ENCODE results near the gene DVL1. TPM values are rescaled to one million over a fixed set of nuclear protein-coding genes. Genes with fewer than 3 reads are reported as not detected.

Gene DVL1
- total and polyA plus RNA-seq, 2 of the 13 experiments (the other 11 are each of a cell fraction or from before 2014, with no cell fraction given) = 30.8 to 60.4 TPM

DNA sequence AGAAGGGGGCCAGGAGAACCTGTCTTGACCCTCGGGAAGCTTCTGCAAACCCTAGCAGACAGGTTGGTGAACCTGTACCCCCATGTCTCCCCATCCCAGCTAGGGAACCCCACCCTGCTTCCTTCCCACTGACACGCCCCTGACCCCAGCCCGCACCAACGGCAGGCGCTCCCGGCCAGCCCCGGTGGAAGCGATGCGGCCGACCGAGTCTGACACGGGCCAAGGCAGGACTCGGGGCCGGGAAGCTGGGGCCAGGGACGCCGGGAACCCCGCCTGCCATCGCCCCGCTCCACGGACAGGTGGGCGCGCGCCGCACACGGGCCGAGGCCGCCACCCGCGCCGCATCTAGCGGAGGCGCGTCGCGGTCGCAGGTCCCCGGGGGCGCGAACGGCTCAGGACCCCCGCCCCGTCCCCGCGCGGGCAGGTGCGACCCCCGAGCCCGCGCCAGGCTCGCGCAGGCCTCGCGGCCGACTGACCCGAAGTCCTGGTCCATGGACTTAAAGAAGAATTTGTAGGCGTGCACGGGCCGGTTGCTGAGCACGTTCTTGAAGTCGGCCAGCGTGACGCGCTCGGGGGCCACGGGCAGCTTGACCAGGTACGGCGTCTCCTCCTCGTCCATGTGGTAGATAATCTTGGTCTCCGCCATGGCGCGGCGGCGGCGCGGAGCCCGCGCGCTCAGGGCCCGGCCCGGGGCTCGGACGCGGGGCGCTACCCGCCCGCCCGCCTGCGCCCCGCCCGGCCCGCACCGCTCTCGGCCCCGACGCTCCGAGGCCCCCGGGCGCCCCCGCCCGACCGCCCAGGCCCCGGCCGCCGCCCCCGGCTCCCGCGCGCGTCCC lies 580 bp downstream of the DVL1 start (continued):
- TF ChIP-seq, protein P1, sequence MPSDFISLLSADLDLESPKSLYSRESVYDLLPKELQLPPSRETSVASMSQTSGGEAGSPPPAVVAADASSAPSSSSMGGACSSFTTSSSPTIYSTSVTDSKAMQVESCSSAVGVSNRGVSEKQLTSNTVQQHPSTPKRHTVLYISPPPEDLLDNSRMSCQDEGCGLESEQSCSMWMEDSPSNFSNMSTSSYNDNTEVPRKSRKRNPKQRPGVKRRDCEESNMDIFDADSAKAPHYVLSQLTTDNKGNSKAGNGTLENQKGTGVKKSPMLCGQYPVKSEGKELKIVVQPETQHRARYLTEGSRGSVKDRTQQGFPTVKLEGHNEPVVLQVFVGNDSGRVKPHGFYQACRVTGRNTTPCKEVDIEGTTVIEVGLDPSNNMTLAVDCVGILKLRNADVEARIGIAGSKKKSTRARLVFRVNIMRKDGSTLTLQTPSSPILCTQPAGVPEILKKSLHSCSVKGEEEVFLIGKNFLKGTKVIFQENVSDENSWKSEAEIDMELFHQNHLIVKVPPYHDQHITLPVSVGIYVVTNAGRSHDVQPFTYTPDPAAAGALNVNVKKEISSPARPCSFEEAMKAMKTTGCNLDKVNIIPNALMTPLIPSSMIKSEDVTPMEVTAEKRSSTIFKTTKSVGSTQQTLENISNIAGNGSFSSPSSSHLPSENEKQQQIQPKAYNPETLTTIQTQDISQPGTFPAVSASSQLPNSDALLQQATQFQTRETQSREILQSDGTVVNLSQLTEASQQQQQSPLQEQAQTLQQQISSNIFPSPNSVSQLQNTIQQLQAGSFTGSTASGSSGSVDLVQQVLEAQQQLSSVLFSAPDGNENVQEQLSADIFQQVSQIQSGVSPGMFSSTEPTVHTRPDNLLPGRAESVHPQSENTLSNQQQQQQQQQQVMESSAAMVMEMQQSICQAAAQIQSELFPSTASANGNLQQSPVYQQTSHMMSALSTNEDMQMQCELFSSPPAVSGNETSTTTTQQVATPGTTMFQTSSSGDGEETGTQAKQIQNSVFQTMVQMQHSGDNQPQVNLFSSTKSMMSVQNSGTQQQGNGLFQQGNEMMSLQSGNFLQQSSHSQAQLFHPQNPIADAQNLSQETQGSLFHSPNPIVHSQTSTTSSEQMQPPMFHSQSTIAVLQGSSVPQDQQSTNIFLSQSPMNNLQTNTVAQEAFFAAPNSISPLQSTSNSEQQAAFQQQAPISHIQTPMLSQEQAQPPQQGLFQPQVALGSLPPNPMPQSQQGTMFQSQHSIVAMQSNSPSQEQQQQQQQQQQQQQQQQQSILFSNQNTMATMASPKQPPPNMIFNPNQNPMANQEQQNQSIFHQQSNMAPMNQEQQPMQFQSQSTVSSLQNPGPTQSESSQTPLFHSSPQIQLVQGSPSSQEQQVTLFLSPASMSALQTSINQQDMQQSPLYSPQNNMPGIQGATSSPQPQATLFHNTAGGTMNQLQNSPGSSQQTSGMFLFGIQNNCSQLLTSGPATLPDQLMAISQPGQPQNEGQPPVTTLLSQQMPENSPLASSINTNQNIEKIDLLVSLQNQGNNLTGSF (CRISPR knock-in tag; IDR thresholded peaks at IDR 0.05) = 0 out of 2 replicates have a peak, but pooled peaks have one; percentile 17
- TF ChIP-seq YEATS4 (CRISPR knock-in tag; IDR thresholded peaks at IDR 0.05; ENCODE audit: borderline replicate concordance) = peak; percentile 30; the same call in 1 of the 2 replicates
- TF ChIP-seq AGO2 (optimal IDR thresholded peaks at IDR 0.05; ENCODE audit: low read depth, low read length) = peak; percentile 30
- no peak for TF ChIP-seq ZNF563 (CRISPR knock-in tag; IDR thresholded peaks at IDR 0.05)
- TF ChIP-seq, protein P2, sequence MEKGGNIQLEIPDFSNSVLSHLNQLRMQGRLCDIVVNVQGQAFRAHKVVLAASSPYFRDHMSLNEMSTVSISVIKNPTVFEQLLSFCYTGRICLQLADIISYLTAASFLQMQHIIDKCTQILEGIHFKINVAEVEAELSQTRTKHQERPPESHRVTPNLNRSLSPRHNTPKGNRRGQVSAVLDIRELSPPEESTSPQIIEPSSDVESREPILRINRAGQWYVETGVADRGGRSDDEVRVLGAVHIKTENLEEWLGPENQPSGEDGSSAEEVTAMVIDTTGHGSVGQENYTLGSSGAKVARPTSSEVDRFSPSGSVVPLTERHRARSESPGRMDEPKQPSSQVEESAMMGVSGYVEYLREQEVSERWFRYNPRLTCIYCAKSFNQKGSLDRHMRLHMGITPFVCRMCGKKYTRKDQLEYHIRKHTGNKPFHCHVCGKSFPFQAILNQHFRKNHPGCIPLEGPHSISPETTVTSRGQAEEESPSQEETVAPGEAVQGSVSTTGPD (CRISPR knock-in tag; IDR thresholded peaks at IDR 0.05) = no peak
- TF ChIP-seq RAD21 (CRISPR knock-in tag; IDR thresholded peaks at IDR 0.05) = no peak
- no peak for TF ChIP-seq ZNF841 (CRISPR knock-in tag; IDR thresholded peaks at IDR 0.05; ENCODE audit: borderline replicate concordance)
- TF ChIP-seq SPEN (CRISPR knock-in tag; IDR thresholded peaks at IDR 0.05; ENCODE audit: low read depth) = no peak
- TF ChIP-seq ZNF205 (CRISPR knock-in tag; IDR thresholded peaks at IDR 0.05) = no peak
- TF ChIP-seq ZNF800 (CRISPR knock-in tag; IDR thresholded peaks at IDR 0.05) = peak; percentile 25; the same call in 1 of the 2 replicates
- no peak for TF ChIP-seq ZNF562 (CRISPR knock-in tag; IDR thresholded peaks at IDR 0.05; ENCODE audit: borderline replicate concordance)
- no peak for TF ChIP-seq ZZZ3 (CRISPR knock-in tag; IDR thresholded peaks at IDR 0.05; ENCODE audit: borderline replicate concordance)
- TF ChIP-seq FOXA1 (IDR thresholded peaks at IDR 0.05) = no peak
- no peak for TF ChIP-seq FOXA1 (CRISPR knock-in tag; IDR thresholded peaks at IDR 0.05)
- no peak for TF ChIP-seq TOE1 (CRISPR knock-in tag; IDR thresholded peaks at IDR 0.05)
- TF ChIP-seq ZNF121 (CRISPR knock-in tag; IDR thresholded peaks at IDR 0.05) = no peak
- TF ChIP-seq ZC3H13 (CRISPR knock-in tag; IDR thresholded peaks at IDR 0.05) = 0 out of 2 replicates have a peak, but pooled peaks have one; percentile 56
- TF ChIP-seq ZNF20 (CRISPR knock-in tag; IDR thresholded peaks at IDR 0.05) = no peak
- no peak for TF ChIP-seq RFX5 (IDR thresholded peaks at IDR 0.05; ENCODE audit: low read depth, low read length)
- no peak for TF ChIP-seq JARID2 (CRISPR knock-in tag; IDR thresholded peaks at IDR 0.05; ENCODE audit: insufficient replicate concordance)
- peak; percentile 7; the same call in 1 of the 3 replicates for TF ChIP-seq MXI1 (IDR thresholded peaks at IDR 0.05; ENCODE audit: borderline replicate concordance, low read depth, low read length)
- TF ChIP-seq NFRKB (IDR thresholded peaks at IDR 0.05) = no peak
- TF ChIP-seq POLR2A (IDR thresholded peaks at IDR 0.05; ENCODE audit: insufficient read depth in 1 of 2, low read depth in 2 of 2, low read length in 2 of 2) = 0 out of 4 replicates have a peak, but pooled peaks of 1 of the 2 experiments have one; percentile 17

All from HepG2 (cell line).